Measurements from ENCODE around the gene IQCK.

GRCh38 chr16:19881783-19882182 lies 163.7 kb downstream of the IQCK start:
- no peak for TF ChIP-seq CTCF (IDR thresholded peaks at IDR 0.05 in 8 of 11, conservative IDR thresholded peaks at IDR 0.05 in 3 of 11)
- TF ChIP-seq POLR2A (IDR thresholded peaks at IDR 0.05) = no peak
